AG09319 (cell line): ENCODE data around the gene SEC14L5.

Experiments used
- DNase-seq: peaks from one replicate; pipeline ENCODE4 v3.0.0-alpha.2; 2010; ENCODE audit warnings: low read depth; ENCODE audit errors: extremely low read depth
- CTCF ChIP-seq: IDR thresholded peaks from 2 replicates; pipeline ENCODE4 v1.5.1; 2011; ENCODE audit warnings: low read depth, mild to moderate bottlenecking, inconsistent platforms, low read length, moderate library complexity

SEC14L5 gene

DNA sequence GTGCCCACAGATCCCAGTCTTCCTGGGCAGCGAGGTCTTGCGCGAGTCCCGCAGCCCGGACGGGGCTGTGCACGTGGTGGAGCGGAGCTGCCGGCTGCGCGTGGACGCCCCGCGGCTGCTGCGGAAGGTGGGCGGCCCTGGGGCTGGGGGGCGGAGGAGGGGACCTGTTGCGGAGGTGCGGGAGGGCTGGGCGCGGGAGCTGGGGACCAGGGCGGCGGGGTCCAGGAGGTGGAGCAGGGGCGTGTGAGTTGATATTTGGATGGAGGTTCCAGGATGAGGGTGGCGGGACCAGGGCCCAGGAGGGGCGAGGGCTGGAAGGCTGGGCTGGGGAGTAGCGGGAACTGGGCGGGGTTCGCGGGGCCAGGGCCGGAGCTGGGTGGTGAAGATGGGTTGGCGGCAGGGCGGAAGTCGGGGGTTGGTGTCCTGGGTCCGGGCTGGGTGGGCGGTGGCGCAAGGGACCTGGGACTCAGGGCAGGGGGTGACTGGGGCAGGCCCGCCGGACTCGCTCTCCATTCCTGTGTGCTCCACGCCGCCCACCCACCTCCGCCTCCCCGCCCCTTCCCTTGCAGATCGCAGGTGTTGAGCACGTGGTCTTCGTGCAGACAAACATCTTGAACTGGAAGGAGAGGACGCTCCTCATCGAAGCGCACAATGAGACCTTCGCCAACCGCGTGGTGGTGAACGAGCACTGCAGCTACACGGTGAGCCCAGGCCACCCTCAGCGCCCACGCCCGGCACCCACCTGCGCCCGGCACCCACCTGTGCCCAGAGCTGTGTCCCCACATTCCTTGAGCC lies 29.6 kb downstream of the SEC14L5 start:
- TF ChIP-seq CTCF, result no peak
- DNase-seq, result no peak

GRCh38 chr16:4988647-4989046 lies 30.5 kb downstream of the SEC14L5 start:
- no peak for DNase-seq
- TF ChIP-seq CTCF, result no peak

GRCh38 chr16:4989391-4990006 lies 31.4 kb downstream of the SEC14L5 start:
- no peak for DNase-seq
- no peak for TF ChIP-seq CTCF

- DNase-seq, result no peak
- no peak for TF ChIP-seq CTCF
Observed at GRCh38 chr16:4990415-4990814, 32.3 kb downstream of the SEC14L5 start.

GRCh38 chr16:4991754-4992153 lies 33.6 kb downstream of the SEC14L5 start:
- TF ChIP-seq CTCF, result no peak
- DNase-seq, result no peak

DNA sequence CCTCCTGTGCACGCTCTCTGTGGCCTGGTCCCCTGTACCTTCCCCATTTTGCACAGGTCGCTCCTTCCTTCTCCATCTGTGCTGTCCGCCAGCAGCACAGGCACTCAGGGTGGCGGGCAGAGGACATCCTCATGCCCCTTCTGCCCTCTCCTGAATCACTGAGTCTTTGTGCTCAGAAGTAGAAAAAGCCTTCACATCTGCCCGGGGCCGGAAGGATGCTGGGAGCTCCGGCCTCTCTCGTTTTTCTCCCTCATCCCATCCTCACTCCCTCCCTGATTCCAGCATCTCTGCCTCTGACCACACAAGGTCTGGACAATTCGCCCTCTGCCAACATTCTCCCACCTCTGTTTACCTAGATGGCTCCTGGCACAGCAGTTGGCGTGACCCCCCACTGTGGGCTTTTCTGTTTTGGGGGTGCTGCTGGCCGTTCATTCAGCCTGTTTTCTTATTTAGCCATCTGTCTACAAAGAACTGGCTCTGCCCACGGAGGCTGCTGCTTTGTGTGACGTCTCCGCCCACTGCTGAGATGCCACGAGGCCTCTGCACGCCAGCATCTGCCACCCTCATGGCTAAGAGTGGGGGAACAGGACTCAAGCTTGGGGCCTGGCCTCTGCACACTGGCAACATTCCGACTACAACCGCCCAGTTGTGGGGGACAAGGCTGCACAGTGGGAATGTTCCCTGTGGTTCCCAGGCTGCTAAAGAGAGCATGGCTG lies 36.7 kb downstream of the SEC14L5 start:
- TF ChIP-seq CTCF, result no peak
- no peak for DNase-seq

- no peak for TF ChIP-seq CTCF
- DNase-seq, result no peak
Observed at GRCh38 chr16:5000573-5001001, 42.5 kb downstream of the SEC14L5 start.
